IPS-18c (cell line): Measurements from ENCODE around the gene UGT1A5.

Experiments
- H3K4me3 ChIP-seq: 2 replicates; pipeline ENCODE4 v1.7.0; 2013; ENCODE audit warnings: low read depth, mild to moderate bottlenecking, low read length, moderate library complexity; ENCODE audit not compliant: insufficient read depth
- H3K9me3 ChIP-seq: one replicate; pipeline ENCODE4 v1.6.1; 2013; ENCODE audit warnings: mild to moderate bottlenecking, low read length, moderate library complexity; ENCODE audit not compliant: control insufficient read depth, insufficient read depth

Gene UGT1A5

GRCh38 chr2:233712611-233713261, at the start of gene UGT1A5:
Gene UGT1A5, plus strand, starts transcription at chr2:233712907. Its CDS starts 85 bp downstream, at chr2:233712992.
- peaks cover 2% of the 10 kb centered on the region for H3K9me3 ChIP-seq

GRCh38 chr2:233663911-233664310, 48.8 kb upstream of the UGT1A5 start:
- Histone ChIP-seq H3K4me3 (no peak overlapping the region), H3K9me3 (no peaks in the 10 kb centered on the region)

More at GRCh38 chr2:233712611-233713261, at the start of gene UGT1A5:
- H3K4me3 ChIP-seq = no peak within 1 kb of the TSS

- Histone ChIP-seq H3K9me3 (no peaks in the 10 kb centered on the region), H3K4me3 (no peak overlapping the region)
Observed at GRCh38 chr2:233668605-233669260, 44.0 kb upstream of the UGT1A5 start.

- Histone ChIP-seq H3K9me3 (no peaks in the 10 kb centered on the region), H3K4me3 (no peak within 1 kb of the TSS)
Observed at GRCh38 chr2:233671290-233672161, 41.2 kb upstream of the UGT1A5 start, which contains the start of gene UGT1A9. Gene UGT1A9, plus strand, starts transcription at chr2:233671898. Its CDS starts 37 bp downstream, at chr2:233671935.

GRCh38 chr2:233672886-233673285, 39.8 kb upstream of the UGT1A5 start:
- H3K9me3 ChIP-seq = no peaks in the 10 kb centered on the region
- no peak overlapping the region for H3K4me3 ChIP-seq

- Histone ChIP-seq H3K4me3 (no peak overlapping the region), H3K9me3 (no peaks in the 10 kb centered on the region)
Observed at GRCh38 chr2:233673896-233674295, 38.8 kb upstream of the UGT1A5 start.

- Histone ChIP-seq H3K9me3 (no peaks in the 10 kb centered on the region), H3K4me3 (no peak overlapping the region)
Observed at GRCh38 chr2:233674314-233674713, 38.4 kb upstream of the UGT1A5 start.

- H3K9me3 ChIP-seq = no peaks in the 10 kb centered on the region
- H3K4me3 ChIP-seq = no peak overlapping the region
Observed at GRCh38 chr2:233674995-233675394, 37.7 kb upstream of the UGT1A5 start.

- H3K4me3 ChIP-seq = no peak overlapping the region
- H3K9me3 ChIP-seq = no peaks in the 10 kb centered on the region
Observed at GRCh38 chr2:233676046-233676445, 36.7 kb upstream of the UGT1A5 start.

- no peaks in the 10 kb centered on the region for H3K9me3 ChIP-seq
- no peak overlapping the region for H3K4me3 ChIP-seq
Observed at GRCh38 chr2:233679196-233679595, 33.5 kb upstream of the UGT1A5 start.

GRCh38 chr2:233680361-233681045, 32.2 kb upstream of the UGT1A5 start:
- Histone ChIP-seq H3K4me3 (no peak overlapping the region), H3K9me3 (no peaks in the 10 kb centered on the region)

GRCh38 chr2:233681521-233682099, 31.1 kb upstream of the UGT1A5 start, which contains the start of gene UGT1A7:
Gene UGT1A7, plus strand, starts transcription at chr2:233681901. Its CDS starts 37 bp downstream, at chr2:233681938.
- Histone ChIP-seq H3K4me3 (no peak within 1 kb of the TSS), H3K9me3 (no peaks in the 10 kb centered on the region)

- no peaks in the 10 kb centered on the region for H3K9me3 ChIP-seq
- H3K4me3 ChIP-seq = no peak overlapping the region
Observed at GRCh38 chr2:233684640-233685039, 28.1 kb upstream of the UGT1A5 start.

- H3K4me3 ChIP-seq = no peak overlapping the region
- H3K9me3 ChIP-seq = no peaks in the 10 kb centered on the region
Observed at GRCh38 chr2:233686928-233687327, 25.8 kb upstream of the UGT1A5 start.

GRCh38 chr2:233688341-233688740, 24.4 kb upstream of the UGT1A5 start:
- H3K4me3 ChIP-seq = no peak overlapping the region
- peaks cover 2% of the 10 kb centered on the region for H3K9me3 ChIP-seq

GRCh38 chr2:233689031-233689430, 23.7 kb upstream of the UGT1A5 start:
- H3K9me3 ChIP-seq = peaks cover 2% of the 10 kb centered on the region
- H3K4me3 ChIP-seq = no peak overlapping the region

- Histone ChIP-seq H3K9me3 (peaks cover 2% of the 10 kb centered on the region), H3K4me3 (no peak overlapping the region)
Observed at GRCh38 chr2:233689501-233689900, 23.2 kb upstream of the UGT1A5 start.
